Spleen (tissue), 7 donors: ENCODE results near the gene MYL2.

Experiments
- POLR2AphosphoS5 ChIP-seq, 3 donors: sonication (generic); formaldehyde crosslinking; IDR thresholded peaks; one replicate each; pipeline ENCODE4 v1.5.1; 2017; ENCODE audit warnings: antibody characterized with exemption in 3 of 3
- TF ChIP-seq, protein P1 (sequence below), 11 experiments: fragments of 200-600 bp in 7 of 11; fragments of 450-650 bp in 4 of 11; sonication (generic) in 4 of 11; IDR thresholded peaks in 8 of 11; conservative IDR thresholded peaks in 3 of 11; 1 replicate in 7 of 11; 2 replicates in 4 of 11; pipeline versions ENCODE4 v1.4.0 to v1.8.0; 2016 to 2021; ENCODE audit warnings: antibody characterized with exemption in 11 of 11, inconsistent platforms in 4 of 11, mild to moderate bottlenecking in 1 of 11
- donor health status: DM: no; HTN: no; CAD: no; lungs with moderate emphysema.
- donor health status: DM: no; HTN: no; CAD: no.
- donor health status: DM: no; HTN: no; CAD: no.

DNA sequence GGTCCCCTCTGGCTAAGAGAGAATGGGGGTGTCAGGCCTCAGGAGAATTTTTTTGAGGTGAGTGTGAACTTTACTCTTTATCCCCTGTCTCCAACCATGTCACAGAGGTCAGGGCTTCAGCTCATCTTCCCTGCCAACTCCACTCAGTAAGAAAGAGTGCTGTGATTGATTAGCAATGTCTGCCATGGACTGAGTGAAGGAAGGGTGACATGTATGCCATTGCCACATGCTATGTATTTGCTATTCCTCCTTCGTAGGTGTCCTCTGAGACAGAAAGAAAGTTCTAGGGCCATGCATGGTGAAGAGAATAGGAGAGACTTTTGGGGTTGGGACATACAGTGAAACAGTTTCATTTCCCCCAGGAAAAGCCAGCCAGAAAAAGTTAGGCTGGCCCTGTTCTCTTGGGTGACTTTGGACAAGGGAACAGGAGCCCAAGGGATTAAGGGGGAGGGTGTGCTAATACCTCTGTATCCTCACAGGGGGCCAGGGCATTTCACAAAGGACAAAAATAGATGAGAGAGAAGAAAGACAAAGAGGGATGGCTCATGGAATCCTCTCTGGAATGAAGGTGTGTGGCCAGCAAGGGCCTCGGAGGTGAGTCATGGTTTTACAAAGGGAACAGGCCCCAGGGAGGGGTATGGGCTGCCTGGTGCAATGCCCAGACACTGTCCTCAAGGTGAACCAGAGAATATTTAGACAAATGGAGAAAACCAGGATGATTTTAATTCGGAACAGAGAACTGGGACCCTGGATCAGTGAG, 13.9 kb upstream of the MYL2 start:
- TF ChIP-seq, protein P1, sequence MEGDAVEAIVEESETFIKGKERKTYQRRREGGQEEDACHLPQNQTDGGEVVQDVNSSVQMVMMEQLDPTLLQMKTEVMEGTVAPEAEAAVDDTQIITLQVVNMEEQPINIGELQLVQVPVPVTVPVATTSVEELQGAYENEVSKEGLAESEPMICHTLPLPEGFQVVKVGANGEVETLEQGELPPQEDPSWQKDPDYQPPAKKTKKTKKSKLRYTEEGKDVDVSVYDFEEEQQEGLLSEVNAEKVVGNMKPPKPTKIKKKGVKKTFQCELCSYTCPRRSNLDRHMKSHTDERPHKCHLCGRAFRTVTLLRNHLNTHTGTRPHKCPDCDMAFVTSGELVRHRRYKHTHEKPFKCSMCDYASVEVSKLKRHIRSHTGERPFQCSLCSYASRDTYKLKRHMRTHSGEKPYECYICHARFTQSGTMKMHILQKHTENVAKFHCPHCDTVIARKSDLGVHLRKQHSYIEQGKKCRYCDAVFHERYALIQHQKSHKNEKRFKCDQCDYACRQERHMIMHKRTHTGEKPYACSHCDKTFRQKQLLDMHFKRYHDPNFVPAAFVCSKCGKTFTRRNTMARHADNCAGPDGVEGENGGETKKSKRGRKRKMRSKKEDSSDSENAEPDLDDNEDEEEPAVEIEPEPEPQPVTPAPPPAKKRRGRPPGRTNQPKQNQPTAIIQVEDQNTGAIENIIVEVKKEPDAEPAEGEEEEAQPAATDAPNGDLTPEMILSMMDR (IDR thresholded peaks at IDR 0.05 in 8 of 11, conservative IDR thresholded peaks at IDR 0.05 in 3 of 11), result no peak
- no peak for TF ChIP-seq POLR2AphosphoS5 (IDR thresholded peaks at IDR 0.05)
